GM19438 (cell line): ENCODE results near the gene PAOX.
"Not testable (repeated sequence)": the region's sequence is repeated elsewhere in the genome, so short reads cannot be mapped to it uniquely, and the experiment has no call there.

Experiments
- ATAC-seq: cut with Tn5 transposase; IDR thresholded peaks from one replicate; pipeline ENCODE4 v1.9.1; 2021; ENCODE audit warnings: low read depth; ENCODE audit not compliant: unreplicated experiment

Gene PAOX

GRCh38 chr10:133381036-133381435 lies 2.0 kb downstream of the PAOX start:
- no peak for ATAC-seq

DNA sequence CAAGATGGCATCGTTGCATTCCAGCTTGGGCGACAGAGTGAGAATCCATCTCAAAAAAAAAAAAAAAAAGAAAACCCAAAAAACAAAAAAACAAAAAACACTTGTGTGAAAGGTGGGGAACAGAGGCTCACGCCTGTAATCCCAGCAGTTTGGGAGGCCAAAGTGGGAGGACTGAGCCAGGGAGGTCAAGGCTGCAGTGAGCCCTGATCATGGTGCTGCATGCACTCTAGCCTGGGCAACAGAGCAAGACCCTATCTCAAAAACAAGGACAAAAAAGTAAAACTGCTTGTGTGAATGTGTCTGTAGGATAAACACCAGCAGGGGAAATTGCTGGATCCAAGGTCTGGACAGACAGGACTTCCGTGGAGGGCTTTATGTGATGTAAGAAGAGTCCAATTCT lies 4.5 kb downstream of the PAOX start:
- ATAC-seq = no peak

GRCh38 chr10:133384071-133384470 lies 5.0 kb downstream of the PAOX start:
- ATAC-seq = no peak

DNA sequence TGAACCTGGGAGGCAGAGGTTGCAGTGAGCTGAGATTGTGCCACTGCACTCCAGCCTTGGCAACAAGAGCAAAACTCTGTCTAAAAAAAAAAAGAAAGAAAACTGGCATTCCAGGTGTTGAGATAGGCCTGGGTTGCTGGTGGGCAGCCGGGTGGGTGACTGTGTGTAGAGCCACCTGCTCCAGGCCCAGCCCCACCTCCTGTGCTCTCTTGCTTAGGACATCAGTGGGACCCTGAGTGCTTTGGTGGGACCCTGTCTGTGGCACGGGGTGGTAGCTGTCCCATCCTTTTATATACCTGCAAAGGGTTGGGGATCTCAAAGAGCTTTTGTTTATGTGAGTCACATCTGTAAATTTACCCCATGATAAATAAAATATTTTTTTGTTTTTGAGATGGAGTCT lies 6.2 kb downstream of the PAOX start:
- ATAC-seq = no peak

DNA sequence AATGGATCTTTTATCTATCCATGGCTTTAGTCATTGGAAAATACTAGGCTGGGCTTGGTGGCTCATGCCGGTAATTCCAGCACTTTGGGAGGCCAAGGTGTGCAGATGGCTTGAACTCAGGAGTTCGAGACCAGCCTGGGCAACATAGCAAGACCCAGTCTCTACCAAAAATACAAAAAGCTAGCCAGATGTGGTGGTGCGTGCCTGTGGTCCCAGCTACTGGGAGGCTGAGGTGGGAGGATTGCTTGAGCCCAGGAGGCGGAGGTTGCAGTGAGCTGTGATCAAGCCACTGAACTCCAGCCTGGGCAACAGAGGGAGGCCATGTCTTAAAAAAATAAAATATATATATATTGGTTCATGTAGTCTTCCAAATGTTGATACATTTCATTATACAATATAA lies 7.9 kb downstream of the PAOX start:
- not testable (repeated sequence) for ATAC-seq

DNA sequence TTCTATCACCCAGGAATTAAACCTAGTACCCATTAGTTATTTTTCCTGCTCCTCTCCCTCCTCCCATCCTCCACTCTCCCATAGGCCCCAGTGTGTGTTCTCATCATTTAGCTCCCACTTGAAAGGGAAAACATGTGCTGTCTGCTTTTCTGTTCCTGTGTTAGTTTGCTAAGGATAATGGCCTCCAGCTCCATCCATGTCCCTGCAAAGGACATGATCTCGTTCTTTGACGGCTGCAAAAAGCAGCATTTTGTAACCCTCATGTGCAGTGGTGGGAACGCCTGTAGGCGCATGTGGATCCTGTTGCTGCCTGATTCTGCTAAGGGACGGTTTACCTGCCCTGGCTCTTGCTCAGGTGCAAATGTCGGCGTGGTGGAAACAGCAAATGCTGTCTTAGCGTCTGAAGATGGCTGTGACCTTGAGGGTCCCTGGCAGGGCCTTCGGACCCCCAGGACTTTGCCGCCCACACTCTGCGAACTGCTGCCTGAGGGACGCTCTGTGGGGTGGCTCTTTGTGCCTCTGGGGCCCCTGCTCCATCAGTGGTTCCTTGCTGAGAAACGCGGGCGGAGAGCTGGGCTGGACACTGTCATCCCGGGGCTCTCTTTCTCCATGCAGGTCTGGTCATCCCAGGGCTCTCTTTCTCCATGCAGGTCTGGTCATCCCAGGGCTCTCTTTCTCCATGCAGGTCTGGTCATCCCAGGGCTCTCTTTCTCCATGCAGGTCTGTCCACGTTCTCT lies 9.3 kb downstream of the PAOX start:
- ATAC-seq = peak; percentile 1

DNA sequence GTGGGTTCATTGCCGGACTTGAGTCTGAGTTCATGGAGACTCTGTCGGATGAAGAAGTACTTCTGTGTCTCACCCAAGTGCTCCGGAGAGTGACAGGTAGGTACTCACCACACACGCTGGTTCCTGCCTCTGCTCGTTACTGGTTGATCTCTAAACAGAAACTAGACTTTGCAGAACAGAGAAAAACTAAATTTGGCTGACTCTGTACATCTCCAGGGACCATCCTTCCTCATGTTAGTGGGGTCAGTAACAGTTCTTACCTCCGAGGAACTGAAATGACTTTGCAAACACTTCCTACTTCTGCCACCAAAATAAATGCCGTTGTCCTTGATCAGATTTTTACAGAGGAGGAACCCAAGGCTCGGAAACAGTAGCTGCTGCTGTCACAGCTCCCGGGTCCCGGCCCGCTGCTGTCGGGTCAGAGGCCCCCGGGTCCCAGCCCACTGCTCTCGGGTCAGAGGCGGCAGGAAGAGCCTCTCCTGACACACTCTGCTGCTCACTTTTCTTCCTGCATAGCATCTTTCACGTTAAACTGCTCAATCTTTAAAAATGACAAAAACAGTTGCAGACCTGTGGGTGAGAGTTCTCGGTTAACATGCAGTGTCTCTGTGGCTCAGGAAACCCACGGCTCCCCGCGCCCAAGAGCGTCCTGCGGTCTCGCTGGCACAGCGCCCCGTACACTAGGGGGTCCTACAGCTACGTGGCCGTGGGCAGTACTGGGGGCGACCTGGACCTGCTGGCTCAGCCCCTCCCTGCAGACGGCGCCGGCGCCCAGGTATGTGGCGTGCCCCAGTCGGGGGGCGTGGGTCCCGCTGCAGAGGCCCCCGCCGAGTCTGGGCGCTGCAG lies 10.1 kb downstream of the PAOX start:
- peak; percentile 78 for ATAC-seq

DNA sequence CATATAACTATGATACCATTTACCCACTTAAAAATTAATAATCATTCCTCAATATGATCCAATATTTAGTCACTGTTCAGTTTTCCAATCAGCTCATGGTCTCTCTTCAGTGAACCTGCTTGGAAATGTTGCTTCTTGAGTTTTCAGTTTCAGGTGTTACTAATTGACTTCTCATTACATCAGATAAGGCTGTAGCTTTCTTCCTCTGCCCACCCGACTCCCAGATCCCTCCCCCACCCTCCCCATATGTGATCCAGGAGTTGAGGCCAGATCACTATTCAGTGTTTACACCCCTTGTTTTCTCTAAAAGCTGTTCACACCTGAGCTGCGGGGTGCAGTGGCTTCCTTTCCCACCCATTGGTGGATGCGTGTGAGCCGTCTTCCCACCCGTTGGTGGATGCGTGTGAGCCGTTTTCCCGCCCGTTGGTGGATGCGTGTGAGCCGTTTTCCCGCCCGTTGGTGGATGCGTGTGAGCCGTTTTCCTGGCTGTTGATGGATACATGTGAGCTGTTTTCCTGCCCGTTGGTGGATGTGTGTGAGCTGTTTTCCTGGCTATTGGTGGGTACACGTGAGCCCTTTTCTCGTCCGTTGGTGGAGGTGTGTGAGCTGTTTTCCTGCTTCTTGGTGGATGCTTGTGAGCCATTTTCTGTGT lies 11.7 kb downstream of the PAOX start:
- no peak for ATAC-seq

DNA sequence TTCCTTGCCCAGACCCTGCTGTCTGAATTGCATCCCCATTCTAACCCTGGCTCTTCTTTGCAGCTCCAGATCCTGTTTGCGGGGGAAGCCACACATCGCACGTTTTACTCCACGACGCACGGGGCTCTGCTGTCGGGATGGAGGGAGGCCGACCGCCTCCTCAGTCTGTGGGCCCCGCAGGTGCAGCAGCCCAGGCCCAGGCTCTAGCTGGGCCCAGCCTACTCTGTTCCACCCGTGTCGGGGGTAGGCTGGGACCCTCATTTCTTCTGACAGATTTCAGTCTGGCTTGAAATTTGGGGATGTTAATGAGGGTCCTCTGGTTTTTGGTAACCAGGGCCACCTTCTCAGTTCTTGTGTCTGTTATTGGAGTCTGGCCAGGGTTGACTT lies 12.2 kb downstream of the PAOX start:
- ATAC-seq = no peak

DNA sequence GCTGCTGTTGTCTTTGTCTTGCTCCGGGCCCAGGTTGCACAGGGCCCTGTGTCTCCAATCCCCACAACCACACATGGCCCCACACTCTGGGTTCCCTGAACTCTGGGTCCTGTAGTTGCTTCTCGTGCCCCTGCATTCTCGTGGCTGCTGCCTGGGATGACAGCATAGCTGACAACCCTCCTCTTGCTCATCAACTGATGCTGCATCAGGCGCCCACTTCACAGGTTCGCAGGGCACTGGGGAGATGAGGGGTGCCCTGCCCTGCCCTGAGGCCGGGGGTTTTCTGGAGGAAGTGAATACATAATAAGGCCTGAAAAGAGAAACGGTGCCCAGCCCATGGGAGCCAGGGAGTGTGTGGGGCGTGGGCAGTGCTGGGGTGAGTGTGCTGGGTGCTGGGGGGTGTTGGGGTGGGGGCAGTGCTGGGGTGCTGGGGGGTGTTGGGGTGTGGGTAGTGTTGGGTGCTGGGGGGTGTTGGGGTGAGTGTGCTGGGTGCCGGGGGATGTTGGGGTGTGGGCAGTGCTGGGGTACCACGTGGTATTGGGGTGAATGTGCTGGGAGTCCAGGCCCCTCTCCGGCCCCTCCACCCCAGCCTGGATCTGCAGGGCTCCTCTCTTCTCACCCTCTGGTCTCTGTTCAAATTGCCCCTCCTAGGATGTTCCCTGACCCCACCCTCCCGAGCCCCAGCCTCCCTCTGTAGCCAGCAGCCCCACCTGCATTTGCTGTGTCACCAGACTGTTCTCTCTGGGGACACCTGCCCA lies 12.9 kb downstream of the PAOX start:
- no peak for ATAC-seq

GRCh38 chr10:133393401-133394063 lies 14.5 kb downstream of the PAOX start:
- ATAC-seq = no peak

- peak; percentile 63 for ATAC-seq
Measured at GRCh38 chr10:133394064-133394663, 15.1 kb downstream of the PAOX start, which contains the start of gene MTG1. MTG1 (plus strand) TSS chr10:133394157; CDS start chr10:133394221, 64 bp downstream.

DNA sequence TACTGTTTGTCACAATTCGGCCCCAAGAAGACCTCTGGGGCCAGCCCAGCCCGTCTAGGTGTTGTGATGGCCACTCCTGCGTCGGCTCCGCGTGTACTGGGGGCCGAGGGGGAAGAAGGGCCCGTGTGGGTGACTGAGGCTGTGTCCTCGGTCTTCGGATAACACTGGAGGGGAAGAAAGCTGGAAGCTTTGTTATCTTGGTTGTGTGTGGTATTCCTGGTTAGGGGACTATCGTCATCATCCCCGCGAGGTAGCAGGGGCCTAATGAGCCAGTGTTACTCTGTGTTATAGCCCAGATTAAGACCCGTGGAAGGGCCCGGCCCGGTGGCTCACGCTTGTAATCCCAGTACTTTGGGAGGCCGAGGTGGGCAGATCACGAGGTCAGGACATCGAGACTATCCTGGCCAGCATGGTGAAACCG lies 15.7 kb downstream of the PAOX start:
- ATAC-seq = no peak

GRCh38 chr10:133396035-133396624 lies 17.1 kb downstream of the PAOX start:
- no peak for ATAC-seq

GRCh38 chr10:133397938-133398337 lies 18.9 kb downstream of the PAOX start:
- ATAC-seq = no peak

DNA sequence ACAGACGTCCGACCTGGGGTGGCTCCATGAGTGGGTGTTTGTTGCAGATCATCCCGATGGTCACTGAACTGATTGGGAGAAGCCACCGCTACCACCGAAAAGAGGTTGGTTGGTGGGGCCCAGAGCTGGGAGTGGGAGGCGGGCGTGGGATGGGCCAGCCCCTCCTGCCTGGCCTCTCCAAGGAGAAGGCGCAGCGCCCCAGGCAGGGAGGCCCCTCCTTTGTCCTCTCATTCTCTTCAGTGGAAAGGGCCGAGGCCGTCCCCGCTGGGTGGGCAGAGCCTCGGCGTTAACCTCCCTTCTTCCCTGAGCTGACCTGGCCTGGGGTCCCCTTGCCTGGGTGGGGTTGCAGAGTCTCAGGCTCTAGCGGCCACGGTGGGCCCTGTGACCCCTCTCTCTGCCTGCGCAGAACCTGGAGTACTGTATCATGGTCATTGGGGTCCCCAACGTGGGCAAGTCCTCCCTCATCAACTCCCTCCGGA lies 20.1 kb downstream of the PAOX start:
- no peak for ATAC-seq

DNA sequence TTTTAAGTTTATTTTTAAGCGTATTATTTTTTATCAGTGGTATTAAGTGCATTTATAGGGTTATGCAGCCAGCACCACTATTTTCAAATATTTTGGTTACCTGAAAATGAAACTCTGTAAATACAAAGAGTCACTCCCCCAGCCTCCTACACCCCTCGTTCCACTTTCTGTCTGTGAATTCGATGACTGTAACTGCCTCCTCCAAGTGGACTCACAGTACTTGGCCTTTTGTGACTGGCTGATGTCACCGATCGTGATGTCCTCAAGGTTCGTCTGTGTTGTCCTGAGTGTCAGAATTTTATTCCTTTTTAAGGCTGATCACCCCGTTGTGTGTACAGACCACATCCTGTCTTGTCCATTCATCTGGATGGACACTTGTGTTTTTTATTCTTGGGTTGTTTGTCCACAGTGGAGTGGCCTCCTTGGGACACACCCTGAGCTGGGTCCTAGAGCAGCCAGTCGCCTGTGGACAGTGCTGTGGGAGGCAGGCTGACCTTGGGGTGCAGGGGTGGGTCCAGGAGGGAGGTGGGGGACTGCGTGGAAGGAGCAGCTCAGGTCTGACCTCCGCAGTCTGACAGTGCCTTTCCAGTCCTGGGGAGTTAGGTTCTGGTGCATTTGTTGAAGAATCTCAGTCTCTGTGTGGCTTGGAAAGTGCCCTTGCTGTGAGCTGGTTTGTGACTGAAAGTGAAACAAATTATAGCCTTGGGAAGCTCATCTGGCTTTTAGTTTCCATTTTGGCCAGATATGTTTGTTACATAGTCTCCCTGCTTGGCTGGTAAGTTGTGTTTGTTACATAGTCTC lies 21.8 kb downstream of the PAOX start:
- peak; percentile 76 for ATAC-seq

DNA sequence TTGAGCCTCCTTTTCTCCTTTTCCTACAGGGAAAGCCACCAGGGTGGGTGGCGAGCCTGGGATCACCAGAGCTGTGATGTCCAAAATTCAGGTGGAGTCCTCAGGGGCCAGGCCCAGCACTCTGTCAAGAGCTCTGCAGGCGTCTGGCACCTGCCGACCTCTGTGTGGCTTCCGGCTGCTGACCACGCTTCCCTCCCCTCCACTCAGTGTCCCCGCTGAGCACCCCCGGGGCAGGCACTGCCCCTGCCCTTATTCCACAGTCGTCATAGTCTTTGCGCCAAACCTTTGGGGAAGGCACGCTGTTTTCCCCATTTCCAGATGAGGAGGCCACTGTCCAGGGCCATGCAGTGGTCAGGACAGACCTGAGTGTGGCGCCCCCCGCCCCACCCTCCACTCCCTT lies 22.4 kb downstream of the PAOX start:
- no peak for ATAC-seq
